ENCODE data around the gene PSD4. TPM values are rescaled to one million over a fixed set of nuclear protein-coding genes. Genes with fewer than 3 reads are reported as not detected.

Gene PSD4
- polyA plus RNA-seq, 4 donors = 24.7 to 39.2 (median 32.7) TPM

- Histone ChIP-seq H3K36me3 (ENCODE audit: control insufficient read depth in 3 of 3, insufficient read depth in 2 of 3, low read depth in 1 of 3, low read length in 3 of 3) (peaks cover 0 to 3% (median 0%) of the 10 kb centered on the region in 3 donors), H3K4me3 (ENCODE audit: low read depth in 1 of 3, low read length in 3 of 3) (no peak overlapping the region), H3K9me3 (ENCODE audit: control insufficient read depth in 2 of 2, insufficient read depth in 1 of 2, low read depth in 1 of 2, low read length in 1 of 2) (no peaks in the 10 kb centered on the region), H3K4me1 (ENCODE audit: control insufficient read depth in 3 of 3, insufficient read depth in 2 of 3, low read depth in 1 of 3, low read length in 2 of 3) (peaks cover 0 to 9% (median 5%) of the 10 kb centered on the region in 3 donors), H3K27ac (ENCODE audit: low read depth in 1 of 3, low read length in 2 of 3) (peak overlapping the region in 1 of 3 donors; percentile 58), H3K27me3 (ENCODE audit: control insufficient read depth in 3 of 3, insufficient read depth in 3 of 3, low read length in 3 of 3) (no peaks in the 10 kb centered on the region)
- WGBS, 3 donors = 72 to 73% (median 72%) methylated on average over 13 of the region's 13 CpGs
- no peak for FAIRE-seq
- no peak for DNase-seq
These were observed 37.7 kb downstream of the PSD4 start for GRCh38 chr2:113211226-113212105.

- FAIRE-seq (no peak), DNase-seq (no peak)
- H3K9me3 ChIP-seq (ENCODE audit: control insufficient read depth in 2 of 2, insufficient read depth in 1 of 2, low read depth in 1 of 2, low read length in 1 of 2) = no peaks in the 10 kb centered on the region
- peak overlapping the region in 1 of 3 donors; percentile 58 for H3K27ac ChIP-seq (ENCODE audit: low read depth in 1 of 3, low read length in 2 of 3)
- H3K4me3 ChIP-seq (ENCODE audit: low read depth in 1 of 3, low read length in 3 of 3) = no peak overlapping the region
- H3K27me3 ChIP-seq (ENCODE audit: control insufficient read depth in 3 of 3, insufficient read depth in 3 of 3, low read length in 3 of 3) = no peaks in the 10 kb centered on the region
- H3K4me1 ChIP-seq (ENCODE audit: control insufficient read depth in 3 of 3, insufficient read depth in 2 of 3, low read depth in 1 of 3, low read length in 2 of 3) = peaks cover 6 to 13% (median 10%) of the 10 kb centered on the region in 3 donors
- peaks cover 0 to 2% (median 0%) of the 10 kb centered on the region in 3 donors for H3K36me3 ChIP-seq (ENCODE audit: control insufficient read depth in 3 of 3, insufficient read depth in 2 of 3, low read depth in 1 of 3, low read length in 3 of 3)
- 50 to 72% (median 69%) methylated on average over 21 to 26 of the region's 26 CpGs for WGBS, 3 donors
These were observed 38.7 kb downstream of the PSD4 start for GRCh38 chr2:113212245-113213060.

GRCh38 chr2:113213061-113213930 lies 39.5 kb downstream of the PSD4 start:
- WGBS, 3 donors = 89 to 94% (median 93%) methylated on average over 14 of the region's 14 CpGs
- Histone ChIP-seq H3K27me3 (ENCODE audit: control insufficient read depth in 3 of 3, insufficient read depth in 3 of 3, low read length in 3 of 3) (no peaks in the 10 kb centered on the region), H3K27ac (ENCODE audit: low read depth in 1 of 3, low read length in 2 of 3) (no peak overlapping the region), H3K36me3 (ENCODE audit: control insufficient read depth in 3 of 3, insufficient read depth in 2 of 3, low read depth in 1 of 3, low read length in 3 of 3) (peaks cover 0 to 2% (median 0%) of the 10 kb centered on the region in 3 donors), H3K4me3 (ENCODE audit: low read depth in 1 of 3, low read length in 3 of 3) (no peak overlapping the region), H3K9me3 (ENCODE audit: control insufficient read depth in 2 of 2, insufficient read depth in 1 of 2, low read depth in 1 of 2, low read length in 1 of 2) (no peaks in the 10 kb centered on the region), H3K4me1 (ENCODE audit: control insufficient read depth in 3 of 3, insufficient read depth in 2 of 3, low read depth in 1 of 3, low read length in 2 of 3) (peaks cover 10 to 21% (median 19%) of the 10 kb centered on the region in 3 donors)
- no peak for FAIRE-seq
- no peak for DNase-seq

GRCh38 chr2:113214141-113214540 lies 40.4 kb downstream of the PSD4 start:
- Histone ChIP-seq H3K36me3 (ENCODE audit: control insufficient read depth in 3 of 3, insufficient read depth in 2 of 3, low read depth in 1 of 3, low read length in 3 of 3) (peaks cover 0 to 2% (median 0%) of the 10 kb centered on the region in 3 donors), H3K4me3 (ENCODE audit: low read depth in 1 of 3, low read length in 3 of 3) (no peak overlapping the region), H3K27ac (ENCODE audit: low read depth in 1 of 3, low read length in 2 of 3) (no peak overlapping the region), H3K4me1 (ENCODE audit: control insufficient read depth in 3 of 3, insufficient read depth in 2 of 3, low read depth in 1 of 3, low read length in 2 of 3) (peaks cover 10 to 29% (median 19%) of the 10 kb centered on the region in 3 donors), H3K9me3 (ENCODE audit: control insufficient read depth in 2 of 2, insufficient read depth in 1 of 2, low read depth in 1 of 2, low read length in 1 of 2) (no peaks in the 10 kb centered on the region), H3K27me3 (ENCODE audit: control insufficient read depth in 3 of 3, insufficient read depth in 3 of 3, low read length in 3 of 3) (no peaks in the 10 kb centered on the region)
- 84 to 85% (median 84%) methylated on average over 4 of the region's 4 CpGs for WGBS, 3 donors
- no peak for DNase-seq
- no peak for FAIRE-seq

GRCh38 chr2:113215056-113215455 lies 41.3 kb downstream of the PSD4 start:
- 91 to 100% (median 92%) methylated on average over 2 of the region's 2 CpGs for WGBS, 3 donors

GRCh38 chr2:113216321-113216720 lies 42.5 kb downstream of the PSD4 start:
- 94 to 100% (median 100%) methylated on average over 2 of the region's 2 CpGs for WGBS, 3 donors
- H3K27ac ChIP-seq (ENCODE audit: low read depth in 1 of 3, low read length in 2 of 3) = no peak overlapping the region
- H3K9me3 ChIP-seq (ENCODE audit: control insufficient read depth in 2 of 2, insufficient read depth in 1 of 2, low read depth in 1 of 2, low read length in 1 of 2) = no peaks in the 10 kb centered on the region
- peaks cover 0 to 2% (median 0%) of the 10 kb centered on the region in 3 donors for H3K36me3 ChIP-seq (ENCODE audit: control insufficient read depth in 3 of 3, insufficient read depth in 2 of 3, low read depth in 1 of 3, low read length in 3 of 3)
- no peak for FAIRE-seq
- no peaks in the 10 kb centered on the region for H3K27me3 ChIP-seq (ENCODE audit: control insufficient read depth in 3 of 3, insufficient read depth in 3 of 3, low read length in 3 of 3)
- no peak for DNase-seq
- H3K4me1 ChIP-seq (ENCODE audit: control insufficient read depth in 3 of 3, insufficient read depth in 2 of 3, low read depth in 1 of 3, low read length in 2 of 3) = peaks cover 19 to 33% (median 23%) of the 10 kb centered on the region in 3 donors
- H3K4me3 ChIP-seq (ENCODE audit: low read depth in 1 of 3, low read length in 3 of 3) = no peak overlapping the region

More at GRCh38 chr2:113215056-113215455, 41.3 kb downstream of the PSD4 start:
- no peaks in the 10 kb centered on the region for H3K9me3 ChIP-seq (ENCODE audit: control insufficient read depth in 2 of 2, insufficient read depth in 1 of 2, low read depth in 1 of 2, low read length in 1 of 2)
- H3K4me3 ChIP-seq (ENCODE audit: low read depth in 1 of 3, low read length in 3 of 3) = no peak overlapping the region
- no peak overlapping the region for H3K27ac ChIP-seq (ENCODE audit: low read depth in 1 of 3, low read length in 2 of 3)
- no peaks in the 10 kb centered on the region for H3K27me3 ChIP-seq (ENCODE audit: control insufficient read depth in 3 of 3, insufficient read depth in 3 of 3, low read length in 3 of 3)
- FAIRE-seq (no peak), DNase-seq (no peak)
- peaks cover 15 to 33% (median 23%) of the 10 kb centered on the region in 3 donors for H3K4me1 ChIP-seq (ENCODE audit: control insufficient read depth in 3 of 3, insufficient read depth in 2 of 3, low read depth in 1 of 3, low read length in 2 of 3)
- peaks cover 0 to 2% (median 0%) of the 10 kb centered on the region in 3 donors for H3K36me3 ChIP-seq (ENCODE audit: control insufficient read depth in 3 of 3, insufficient read depth in 2 of 3, low read depth in 1 of 3, low read length in 3 of 3)

- FAIRE-seq (no peak), DNase-seq (no peak)
- Histone ChIP-seq H3K4me3 (ENCODE audit: low read depth in 1 of 3, low read length in 3 of 3) (no peak overlapping the region), H3K9me3 (ENCODE audit: control insufficient read depth in 2 of 2, insufficient read depth in 1 of 2, low read depth in 1 of 2, low read length in 1 of 2) (no peaks in the 10 kb centered on the region), H3K27me3 (ENCODE audit: control insufficient read depth in 3 of 3, insufficient read depth in 3 of 3, low read length in 3 of 3) (no peaks in the 10 kb centered on the region), H3K4me1 (ENCODE audit: control insufficient read depth in 3 of 3, insufficient read depth in 2 of 3, low read depth in 1 of 3, low read length in 2 of 3) (peaks cover 19 to 32% (median 21%) of the 10 kb centered on the region in 3 donors), H3K27ac (ENCODE audit: low read depth in 1 of 3, low read length in 2 of 3) (peak overlapping the region in 1 of 3 donors; percentile 84), H3K36me3 (ENCODE audit: control insufficient read depth in 3 of 3, insufficient read depth in 2 of 3, low read depth in 1 of 3, low read length in 3 of 3) (peaks cover 0 to 2% (median 0%) of the 10 kb centered on the region in 3 donors)
- 74 to 89% (median 84%) methylated on average over 6 of the region's 6 CpGs for WGBS, 3 donors
These were observed 43.2 kb downstream of the PSD4 start for GRCh38 chr2:113216891-113217454.

Data from small intestine (tissue), 7 donors.